ENCODE data around the gene OSCAR.

DNA sequence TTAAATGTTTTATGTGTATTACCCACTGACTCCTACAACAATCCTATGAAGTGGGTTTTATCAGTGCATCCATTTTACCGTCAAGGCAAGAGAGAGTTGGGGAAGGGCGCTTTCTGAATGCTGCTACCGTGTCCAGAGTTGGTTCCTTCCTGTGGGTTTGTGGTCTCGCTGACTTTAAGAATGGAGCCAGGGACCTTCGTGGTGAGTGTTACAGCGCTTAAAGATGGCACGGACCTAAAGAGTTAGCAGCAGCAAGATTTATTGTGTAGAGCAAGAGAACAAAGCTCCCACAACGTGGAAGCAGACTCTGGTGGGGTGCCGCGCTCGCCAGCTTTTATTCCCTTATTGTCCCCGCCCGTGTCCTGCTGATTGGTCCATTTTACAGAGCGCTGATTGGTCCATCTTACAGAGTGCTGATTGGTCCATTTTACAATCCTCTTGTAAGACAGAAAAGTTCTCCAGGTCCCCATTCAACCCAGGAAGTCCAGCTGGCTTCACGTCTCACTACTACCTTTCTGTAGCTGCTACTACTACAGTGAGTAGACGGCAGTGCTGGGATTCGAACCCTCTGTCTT is 6.1 kb downstream of the OSCAR start:
- TF ChIP-seq POLR2A (IDR thresholded peaks at IDR 0.05): no peak
- TF ChIP-seq, protein P1, sequence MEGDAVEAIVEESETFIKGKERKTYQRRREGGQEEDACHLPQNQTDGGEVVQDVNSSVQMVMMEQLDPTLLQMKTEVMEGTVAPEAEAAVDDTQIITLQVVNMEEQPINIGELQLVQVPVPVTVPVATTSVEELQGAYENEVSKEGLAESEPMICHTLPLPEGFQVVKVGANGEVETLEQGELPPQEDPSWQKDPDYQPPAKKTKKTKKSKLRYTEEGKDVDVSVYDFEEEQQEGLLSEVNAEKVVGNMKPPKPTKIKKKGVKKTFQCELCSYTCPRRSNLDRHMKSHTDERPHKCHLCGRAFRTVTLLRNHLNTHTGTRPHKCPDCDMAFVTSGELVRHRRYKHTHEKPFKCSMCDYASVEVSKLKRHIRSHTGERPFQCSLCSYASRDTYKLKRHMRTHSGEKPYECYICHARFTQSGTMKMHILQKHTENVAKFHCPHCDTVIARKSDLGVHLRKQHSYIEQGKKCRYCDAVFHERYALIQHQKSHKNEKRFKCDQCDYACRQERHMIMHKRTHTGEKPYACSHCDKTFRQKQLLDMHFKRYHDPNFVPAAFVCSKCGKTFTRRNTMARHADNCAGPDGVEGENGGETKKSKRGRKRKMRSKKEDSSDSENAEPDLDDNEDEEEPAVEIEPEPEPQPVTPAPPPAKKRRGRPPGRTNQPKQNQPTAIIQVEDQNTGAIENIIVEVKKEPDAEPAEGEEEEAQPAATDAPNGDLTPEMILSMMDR (IDR thresholded peaks at IDR 0.05 in 4 of 5, conservative IDR thresholded peaks at IDR 0.05 in 1 of 5): no peak

Data from gastrocnemius medialis (tissue), 4 donors.